ENCODE results near the gene CLCN5.

- TF ChIP-seq CTCF (IDR thresholded peaks at IDR 0.05) = no peak
- no peak for TF ChIP-seq POLR2AphosphoS5 (IDR thresholded peaks at IDR 0.05; ENCODE audit: low read depth, low read length)
Measured at GRCh38 chrX:50067435-50068284, 145.3 kb downstream of the CLCN5 start.
